Vagina (tissue), 2 donors: ENCODE data around the gene CLCNKA.

Experiments used
- POLR2A ChIP-seq, 2 donors: fragments of 450-650 bp; IDR thresholded peaks; one replicate each; pipeline ENCODE4 v1.6.1; 2017; ENCODE audit warnings: antibody characterized with exemption in 2 of 2, mild to moderate bottlenecking in 2 of 2, moderate library complexity in 2 of 2
- POLR2AphosphoS5 ChIP-seq, 2 donors: sonication (generic); formaldehyde crosslinking; IDR thresholded peaks; one replicate each; pipeline ENCODE4 v1.9.0; 2017; ENCODE audit warnings: antibody characterized with exemption in 2 of 2, mild to moderate bottlenecking in 2 of 2, low read depth in 1 of 2; ENCODE audit not compliant: insufficient read depth in 1 of 2
- TF ChIP-seq, protein P1 (sequence below), 3 experiments: fragments of 450-650 bp in 2 of 3; fragments of 200-600 bp in 1 of 3; sonication (generic) in 1 of 3; IDR thresholded peaks; one replicate each; pipeline ENCODE4 v1.5.1; 2017 to 2019; ENCODE audit warnings: antibody characterized with exemption in 3 of 3, mild to moderate bottlenecking in 2 of 3, moderate library complexity in 2 of 3

DNA sequence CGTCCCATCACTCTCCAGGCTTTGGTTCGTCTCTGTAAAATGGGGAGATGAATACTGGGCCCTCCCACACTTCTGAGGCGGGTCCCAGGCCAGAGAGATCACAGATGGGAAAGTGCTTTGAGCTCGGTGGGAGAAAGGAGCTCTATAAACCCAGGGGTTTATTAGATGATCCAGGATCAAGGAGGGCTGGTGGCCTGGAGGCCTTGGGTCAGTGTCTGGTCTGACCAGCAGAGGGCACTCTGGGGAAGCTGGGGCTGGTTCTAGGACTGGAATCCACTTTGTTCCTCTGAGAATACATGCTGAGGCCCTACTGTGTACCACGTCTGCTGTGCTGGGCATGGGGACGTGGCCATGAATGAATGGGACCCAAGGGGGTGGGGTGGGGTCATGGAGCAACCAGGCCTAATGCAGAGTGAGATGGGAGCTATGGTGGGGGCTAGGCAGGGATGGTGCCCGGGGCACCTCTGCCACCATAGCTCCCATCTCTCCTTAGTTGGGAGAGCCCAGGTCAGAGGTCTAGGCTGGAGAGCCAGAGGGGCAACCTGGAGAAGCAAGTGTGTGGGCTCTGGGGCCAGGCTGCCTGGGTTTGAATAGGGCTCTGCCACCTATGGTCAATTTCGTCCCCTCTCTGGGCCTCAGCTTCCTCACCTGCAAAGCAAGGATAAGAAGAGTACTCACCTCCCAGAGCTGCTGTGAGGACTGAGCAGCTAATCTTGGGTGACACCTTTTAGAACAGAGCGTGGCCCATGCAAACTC lies 60.6 kb downstream of the CLCNKA start:
- TF ChIP-seq, protein P1, sequence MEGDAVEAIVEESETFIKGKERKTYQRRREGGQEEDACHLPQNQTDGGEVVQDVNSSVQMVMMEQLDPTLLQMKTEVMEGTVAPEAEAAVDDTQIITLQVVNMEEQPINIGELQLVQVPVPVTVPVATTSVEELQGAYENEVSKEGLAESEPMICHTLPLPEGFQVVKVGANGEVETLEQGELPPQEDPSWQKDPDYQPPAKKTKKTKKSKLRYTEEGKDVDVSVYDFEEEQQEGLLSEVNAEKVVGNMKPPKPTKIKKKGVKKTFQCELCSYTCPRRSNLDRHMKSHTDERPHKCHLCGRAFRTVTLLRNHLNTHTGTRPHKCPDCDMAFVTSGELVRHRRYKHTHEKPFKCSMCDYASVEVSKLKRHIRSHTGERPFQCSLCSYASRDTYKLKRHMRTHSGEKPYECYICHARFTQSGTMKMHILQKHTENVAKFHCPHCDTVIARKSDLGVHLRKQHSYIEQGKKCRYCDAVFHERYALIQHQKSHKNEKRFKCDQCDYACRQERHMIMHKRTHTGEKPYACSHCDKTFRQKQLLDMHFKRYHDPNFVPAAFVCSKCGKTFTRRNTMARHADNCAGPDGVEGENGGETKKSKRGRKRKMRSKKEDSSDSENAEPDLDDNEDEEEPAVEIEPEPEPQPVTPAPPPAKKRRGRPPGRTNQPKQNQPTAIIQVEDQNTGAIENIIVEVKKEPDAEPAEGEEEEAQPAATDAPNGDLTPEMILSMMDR (IDR thresholded peaks at IDR 0.05): peak; percentile 61 to 88 (median 71)
- TF ChIP-seq POLR2A (IDR thresholded peaks at IDR 0.05): no peak
- no peak for TF ChIP-seq POLR2AphosphoS5 (IDR thresholded peaks at IDR 0.05; ENCODE audit: insufficient read depth in 1 of 2, low read depth in 1 of 2)
